Adipocyte (in vitro differentiated cells): ENCODE results near the gene DCLK3.

Experiments
- DNase-seq: peaks from one replicate; pipeline ENCODE4 v3.0.0-alpha.2; 2015; ENCODE audit warnings: low read depth
- H3K27me3 ChIP-seq: replicated peaks from 2 replicates; pipeline ENCODE4 v1.7.0; 2013; ENCODE audit warnings: mild to moderate bottlenecking, low read length, moderate library complexity; ENCODE audit not compliant: control insufficient read depth, insufficient read depth
- H3K36me3 ChIP-seq: 2 replicates; pipeline ENCODE4 v1.7.0; 2013; ENCODE audit warnings: low read length, mild to moderate bottlenecking, moderate library complexity; ENCODE audit not compliant: control insufficient read depth, insufficient read depth, severe bottlenecking
- H3K4me1 ChIP-seq: 2 replicates; pipeline ENCODE4 v1.7.0; 2013; ENCODE audit warnings: mild to moderate bottlenecking, low read length, moderate library complexity; ENCODE audit not compliant: control insufficient read depth, insufficient read depth
- H3K4me3 ChIP-seq: 2 replicates; pipeline ENCODE4 v1.7.0; 2013; ENCODE audit warnings: mild to moderate bottlenecking, low read length, moderate library complexity
- H3K9ac ChIP-seq: 2 replicates; pipeline ENCODE4 v1.7.0; 2013; ENCODE audit warnings: mild to moderate bottlenecking, low read length, moderate library complexity
- H3K9me3 ChIP-seq: 2 replicates; pipeline ENCODE4 v1.7.0; 2013; ENCODE audit warnings: mild to moderate bottlenecking, low read length, moderate library complexity; ENCODE audit not compliant: control insufficient read depth

Gene DCLK3

GRCh38 chr3:36662626-36663025 is 101.7 kb downstream of the DCLK3 start:
- peaks cover 12% of the 10 kb centered on the region for H3K4me1 ChIP-seq
- H3K36me3 ChIP-seq: no peaks in the 10 kb centered on the region
- no peak overlapping the region for H3K9ac ChIP-seq
- H3K9me3 ChIP-seq: no peaks in the 10 kb centered on the region
- no peak for DNase-seq
- H3K27me3 ChIP-seq: no peaks in the 10 kb centered on the region
- H3K4me3 ChIP-seq: no peak overlapping the region
